NCI-H446 treated with DMSO at 0.1 percent for 48 hours (cell line): Measurements from ENCODE around the gene ARID1B.

Experiments used
- DNase-seq: peaks from one replicate; lab custom pipeline; 2025; lab: John Stamatoyannopoulos, UW

The ARID1B gene

GRCh38 chr6:157054531-157054979, 277.4 kb downstream of the ARID1B start:
- DNase-seq, result no peak

DNA sequence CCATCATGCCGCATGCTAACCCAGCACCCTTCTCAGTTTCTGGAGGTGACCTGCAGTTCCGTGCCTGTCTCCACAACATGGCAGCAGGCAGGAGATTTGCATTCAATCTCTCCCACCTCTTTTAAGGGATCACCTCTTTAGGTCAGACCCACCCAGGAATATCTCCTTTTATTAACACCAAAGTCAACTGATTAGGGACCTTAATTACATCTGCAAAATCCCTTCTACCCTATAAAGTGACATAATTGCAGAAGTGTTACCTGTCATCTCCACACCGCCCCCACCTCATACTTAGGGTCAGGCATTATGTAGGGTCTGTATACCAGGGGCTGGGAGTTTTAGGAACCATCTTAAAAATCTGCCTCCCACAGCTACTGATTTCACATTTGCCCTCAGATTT, 278.7 kb downstream of the ARID1B start:
- DNase-seq, result no peak

- no peak for DNase-seq
Measured at GRCh38 chr6:157056275-157056674, 279.1 kb downstream of the ARID1B start.

GRCh38 chr6:157058574-157058973, 281.4 kb downstream of the ARID1B start:
- no peak for DNase-seq

- DNase-seq, result no peak
Measured at GRCh38 chr6:157059781-157060180, 282.6 kb downstream of the ARID1B start.

DNA sequence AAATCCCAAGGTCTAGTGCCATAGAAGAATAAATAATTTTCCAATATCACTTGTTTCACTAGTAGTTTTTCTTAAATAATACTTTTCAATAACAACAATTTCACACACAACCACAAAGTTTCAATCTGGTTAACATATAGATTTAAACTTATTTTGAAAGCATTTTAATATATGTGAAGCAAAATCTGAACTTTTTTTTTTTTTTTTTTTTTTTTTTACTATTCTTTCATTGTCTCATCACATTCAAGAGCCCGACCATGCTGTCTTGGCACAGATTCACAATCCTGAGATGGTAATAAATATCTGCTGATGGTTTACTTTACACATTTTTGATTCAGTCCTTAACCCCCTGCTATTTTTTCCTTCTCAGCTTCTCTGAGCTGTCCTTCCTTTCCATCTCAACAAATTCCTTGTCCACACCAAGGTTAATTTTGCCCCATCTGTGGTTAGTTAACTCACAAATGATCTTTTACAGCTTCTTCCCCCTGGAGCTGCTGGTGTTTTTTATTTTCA, 283.3 kb downstream of the ARID1B start:
- no peak for DNase-seq

DNA sequence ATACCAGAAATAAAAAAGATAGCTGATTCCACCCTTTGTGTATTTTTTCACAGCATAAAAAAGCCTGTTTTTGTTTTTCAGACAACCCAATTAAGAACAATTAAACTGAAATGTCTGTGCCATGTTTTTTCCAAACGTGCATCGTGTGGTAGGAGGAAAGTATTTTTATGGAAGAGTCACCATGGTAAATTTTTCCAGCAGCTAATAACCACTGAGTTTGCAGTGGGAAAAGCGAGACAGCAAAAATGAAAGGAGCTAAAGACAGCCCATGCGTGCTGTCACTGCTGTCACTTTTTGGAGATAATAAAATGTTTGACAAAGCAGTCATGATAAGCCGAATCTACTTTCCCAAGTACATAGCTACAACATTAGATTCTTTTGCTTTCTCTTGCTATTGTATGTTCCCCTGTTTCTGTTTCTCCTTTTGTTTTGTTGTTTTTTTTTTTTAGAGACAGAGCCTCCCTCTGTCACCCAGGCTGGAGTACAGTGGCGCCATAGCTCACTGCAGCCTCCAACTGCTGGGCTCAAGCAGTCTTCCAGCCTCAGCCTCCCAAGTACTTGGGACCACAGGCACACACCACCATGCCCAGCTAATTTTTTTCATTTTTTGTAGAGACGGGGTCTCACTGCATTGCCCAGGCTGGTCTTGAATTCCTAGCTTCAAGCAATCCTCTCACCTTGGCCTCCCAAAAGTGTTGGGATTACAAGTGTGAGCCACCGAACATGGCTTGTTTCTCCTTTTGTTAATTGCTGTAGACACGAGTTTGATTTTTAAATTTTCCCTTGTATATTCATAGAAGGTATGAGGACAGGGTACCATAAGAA, 284.8 kb downstream of the ARID1B start:
- no peak for DNase-seq

DNA sequence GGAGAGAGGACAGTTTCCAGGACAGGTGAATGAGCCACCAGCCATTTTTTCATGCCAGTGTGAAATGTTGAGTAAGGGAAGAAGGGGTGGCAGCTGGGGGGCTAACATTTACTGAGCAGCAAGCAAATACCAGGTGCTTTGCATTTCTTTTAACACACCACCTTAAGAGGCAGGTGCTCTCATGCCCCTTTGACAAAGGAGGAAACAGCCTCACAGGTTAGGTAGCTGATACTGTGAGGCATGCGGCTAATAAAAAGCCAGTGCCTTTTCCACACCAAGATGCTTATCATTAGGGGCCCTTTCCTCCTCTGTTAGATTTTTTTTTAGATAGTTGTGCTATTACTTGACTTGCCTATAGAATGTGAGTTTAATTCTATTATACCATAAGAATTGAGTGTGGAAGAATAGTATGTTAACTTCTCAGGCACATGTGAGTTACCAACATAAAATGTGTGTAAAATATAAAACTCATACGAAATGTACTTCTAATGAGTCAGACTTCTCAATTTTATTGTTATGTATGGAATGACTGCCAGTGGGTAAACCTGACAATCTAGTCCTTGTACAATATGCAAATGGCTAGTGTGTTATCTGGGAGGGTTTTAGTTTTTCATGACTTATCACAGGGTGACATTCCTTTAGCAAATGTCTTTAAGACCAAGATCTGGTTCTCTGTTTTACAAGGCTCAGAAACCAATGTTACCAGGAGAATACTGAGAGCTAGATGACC, 286.2 kb downstream of the ARID1B start:
- DNase-seq, result no peak

DNA sequence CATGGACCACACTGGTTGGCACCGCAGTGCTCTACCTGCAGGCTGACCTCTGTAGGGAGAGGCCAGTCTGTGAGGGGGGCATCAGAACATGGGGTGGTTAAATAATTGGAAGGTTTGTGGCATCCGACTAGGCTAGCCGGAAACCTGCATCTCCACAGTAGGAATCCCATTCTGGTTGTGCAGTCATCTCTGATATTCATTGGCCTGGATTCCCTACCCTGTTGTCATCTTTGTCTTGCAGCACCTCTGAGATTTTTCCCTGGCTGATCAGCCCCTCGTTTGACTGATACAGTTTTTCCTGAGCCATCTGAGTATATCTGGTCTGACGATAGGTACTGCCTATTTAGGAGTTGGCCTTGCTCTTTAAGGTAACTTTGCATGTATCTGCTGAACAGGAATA, 286.7 kb downstream of the ARID1B start:
- DNase-seq, result no peak

DNA sequence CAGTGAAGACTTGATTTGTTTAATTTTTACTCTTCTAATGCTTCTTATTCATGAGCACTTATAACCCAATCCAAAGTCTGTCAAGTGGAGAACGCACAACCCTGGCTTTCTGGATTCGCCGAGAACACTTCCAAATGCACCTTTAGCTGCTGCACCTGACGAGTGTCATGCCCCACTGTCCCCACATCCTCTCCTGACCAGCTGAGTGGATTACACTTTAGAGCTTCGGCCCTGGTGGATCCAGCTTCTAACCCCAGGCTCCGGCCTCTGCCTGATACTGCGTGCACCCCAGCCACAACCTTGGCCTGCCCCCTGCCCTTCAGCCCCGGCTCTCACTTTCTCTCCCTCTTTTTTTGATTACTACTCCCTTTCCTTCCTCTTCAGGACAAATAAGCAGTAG, 287.3 kb downstream of the ARID1B start:
- no peak for DNase-seq

GRCh38 chr6:157065366-157065765, 288.2 kb downstream of the ARID1B start:
- DNase-seq, result no peak

DNA sequence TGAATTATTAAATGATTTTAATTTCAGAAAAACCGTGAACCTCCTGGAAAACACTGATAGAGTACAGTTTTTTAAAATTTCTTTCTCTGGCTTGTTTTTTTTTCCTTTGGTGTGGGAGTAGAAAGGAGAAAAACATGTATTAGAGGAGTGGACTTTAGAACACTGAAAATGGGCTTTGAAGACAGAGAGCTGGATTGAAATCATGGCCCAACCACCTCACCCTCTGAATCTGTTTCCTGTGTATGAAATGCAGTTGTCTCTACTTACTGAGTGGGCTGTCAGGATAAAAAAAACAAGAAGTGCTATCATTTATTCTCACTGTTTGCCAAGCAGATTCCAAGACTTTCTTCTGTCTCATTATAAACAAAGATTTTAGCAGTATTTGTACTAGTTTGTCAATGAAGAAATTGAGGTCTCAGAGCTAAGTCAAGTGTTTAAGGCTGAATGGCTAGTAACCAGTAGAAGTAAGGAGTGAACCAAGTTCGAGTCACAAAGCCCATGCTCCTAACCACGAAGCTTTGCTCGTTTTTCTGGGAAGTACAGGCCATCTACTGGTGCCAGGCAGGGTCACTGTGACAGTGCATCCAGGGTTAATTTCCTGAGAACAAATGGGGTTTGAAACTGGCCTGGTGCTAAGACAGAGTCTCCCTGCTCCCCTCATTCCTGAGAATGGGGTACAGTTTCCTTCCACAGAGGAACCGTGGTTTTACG, 289.8 kb downstream of the ARID1B start:
- no peak for DNase-seq

- DNase-seq, result no peak
Measured at GRCh38 chr6:157067507-157067906, 290.3 kb downstream of the ARID1B start.

GRCh38 chr6:157068691-157069324, 291.6 kb downstream of the ARID1B start:
- no peak for DNase-seq

- DNase-seq, result no peak
Measured at GRCh38 chr6:157069585-157069984, 292.4 kb downstream of the ARID1B start.

DNA sequence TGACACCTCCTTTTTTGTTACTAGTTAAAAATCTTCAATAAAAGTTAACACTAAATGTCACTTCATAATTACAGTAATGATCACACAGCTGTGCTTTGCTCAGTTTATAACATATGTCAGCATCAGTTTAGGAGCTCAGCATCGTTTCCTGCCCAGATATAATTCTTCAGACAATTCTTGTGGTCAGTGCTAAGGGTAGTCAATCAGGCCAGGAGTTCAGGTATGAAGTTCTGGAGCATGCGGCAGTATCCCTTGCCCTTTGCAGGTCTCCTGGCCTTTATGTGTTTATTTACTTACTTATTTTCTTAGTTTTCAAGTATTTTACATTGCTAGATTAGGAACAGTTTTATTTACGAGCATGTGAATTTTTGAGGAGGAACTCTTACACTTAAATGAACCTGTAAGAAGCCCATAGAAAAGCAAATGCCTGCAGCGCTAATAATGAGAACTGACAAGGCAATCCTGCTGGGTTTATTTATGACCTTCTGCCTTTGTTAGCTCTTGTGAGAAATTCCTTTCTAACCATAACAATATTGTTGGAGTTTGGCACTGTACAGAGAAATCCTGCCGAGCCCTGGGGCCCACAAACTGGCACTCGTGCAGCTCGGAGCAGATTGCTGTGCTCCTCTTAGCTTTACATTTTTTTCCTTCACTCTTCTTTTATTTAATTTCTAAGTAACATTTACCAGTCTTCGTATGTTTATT, 293.4 kb downstream of the ARID1B start:
- DNase-seq, result peak; percentile 60

DNA sequence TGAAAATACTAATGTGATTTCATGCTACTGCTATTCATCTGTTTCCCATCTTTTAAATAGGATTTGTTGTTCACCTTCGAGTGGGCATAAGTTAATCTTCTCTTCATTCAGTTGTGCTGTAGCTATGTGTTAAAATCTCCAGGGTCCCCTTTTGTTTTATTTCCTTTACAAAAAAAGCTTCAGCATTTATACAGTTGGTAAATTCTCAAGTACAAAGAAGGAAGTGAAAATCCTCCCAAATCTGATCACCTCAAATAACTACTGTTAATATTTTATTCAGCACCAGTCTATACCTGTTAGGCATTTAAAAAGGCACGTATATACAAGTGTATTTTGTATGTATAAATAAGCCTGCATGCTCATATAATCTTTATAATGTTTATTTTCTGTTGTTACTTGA, 294.9 kb downstream of the ARID1B start:
- DNase-seq, result no peak

GRCh38 chr6:157073596-157073995, 296.4 kb downstream of the ARID1B start:
- no peak for DNase-seq

DNA sequence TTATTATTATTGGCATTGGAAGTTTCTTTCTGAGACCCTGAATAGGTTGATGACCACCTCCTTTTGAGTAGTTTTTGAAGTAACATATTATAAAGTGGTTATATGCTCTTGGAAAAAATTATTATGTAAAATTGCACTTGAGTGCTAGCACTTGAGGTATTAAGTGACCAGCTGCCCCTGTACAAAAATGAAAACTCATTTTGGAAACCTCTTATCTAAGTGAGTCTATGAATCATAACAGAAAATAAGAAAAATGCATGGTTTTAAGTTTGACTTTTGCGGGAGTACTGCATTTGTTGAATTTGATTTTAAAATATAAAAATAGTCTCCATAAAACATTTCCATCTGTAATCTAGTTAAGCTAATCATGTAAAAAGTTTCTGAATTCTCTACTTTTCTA, 297.8 kb downstream of the ARID1B start:
- no peak for DNase-seq

- DNase-seq, result no peak
Measured at GRCh38 chr6:157075549-157076450, 298.6 kb downstream of the ARID1B start.
